IMR-90 (cell line): Measurements from ENCODE around the gene SMKR1.

Experiments
- BHLHE40 ChIP-seq: fragments of 150-350 bp; IDR thresholded peaks from 2 replicates; pipeline ENCODE4 v1.6.1; 2016; ENCODE audit warnings: mild to moderate bottlenecking, low read depth, low read length
- CEBPB ChIP-seq: IDR thresholded peaks from 2 replicates; pipeline ENCODE4 v1.6.1; 2012; ENCODE audit warnings: low read depth, low read length, improper control_type of control experiment
- ELK1 ChIP-seq: fragments of 150-350 bp; IDR thresholded peaks from 2 replicates; pipeline ENCODE4 v1.6.1; 2016; ENCODE audit warnings: low read depth, mild to moderate bottlenecking, low read length, moderate library complexity, borderline replicate concordance
- FOS ChIP-seq: fragments of 150-350 bp; IDR thresholded peaks from 2 replicates; pipeline ENCODE4 v1.6.1; 2016; ENCODE audit warnings: low read depth, low read length
- MAFK ChIP-seq: IDR thresholded peaks from 2 replicates; pipeline ENCODE4 v1.6.1; 2012; ENCODE audit warnings: low read depth, low read length, improper control_type of control experiment
- MAZ ChIP-seq: IDR thresholded peaks from 2 replicates; pipeline ENCODE4 v1.6.1; 2012; ENCODE audit warnings: low read depth, mild to moderate bottlenecking, low read length, improper control_type of control experiment, moderate library complexity, borderline replicate concordance
- MXI1 ChIP-seq: IDR thresholded peaks from 2 replicates; pipeline ENCODE4 v1.6.1; 2012; ENCODE audit warnings: low read depth, mild to moderate bottlenecking, low read length, moderate library complexity, borderline replicate concordance
- NFE2L2 ChIP-seq: fragments of 150-350 bp; IDR thresholded peaks from 2 replicates; pipeline ENCODE4 v1.6.1; 2016; ENCODE audit warnings: low read depth, mild to moderate bottlenecking, low read length
- POLR2A ChIP-seq: IDR thresholded peaks from 2 replicates; pipeline ENCODE4 v1.6.1; 2012; ENCODE audit warnings: mild to moderate bottlenecking, low read depth, low read length
- RAD21 ChIP-seq: IDR thresholded peaks from 2 replicates; pipeline ENCODE4 v1.6.1; 2012; ENCODE audit warnings: low read length, improper control_type of control experiment
- RFX5 ChIP-seq: IDR thresholded peaks from 2 replicates; pipeline ENCODE4 v1.8.0; 2012; ENCODE audit warnings: low read depth, mild to moderate bottlenecking, low read length, moderate library complexity
- SMC3 ChIP-seq: fragments of 150-350 bp; IDR thresholded peaks from 2 replicates; pipeline ENCODE4 v1.6.1; 2016; ENCODE audit warnings: low read depth, mild to moderate bottlenecking, antibody characterized with exemption, low read length, moderate library complexity
- USF2 ChIP-seq: fragments of 150-350 bp; IDR thresholded peaks from 2 replicates; pipeline ENCODE4 v1.6.1; 2017; ENCODE audit warnings: mild to moderate bottlenecking, antibody characterized with exemption, low read length, low read depth
- TF ChIP-seq, protein P1 (sequence below): conservative IDR thresholded peaks from 2 replicates; pipeline ENCODE4 v1.5.1; 2012; ENCODE audit warnings: mild to moderate bottlenecking, low read depth, low read length, improper control_type of control experiment

GRCh38 chr7:129530795-129531391, 28.6 kb downstream of the SMKR1 start:
- TF ChIP-seq POLR2A = no peak
- TF ChIP-seq, protein P1, sequence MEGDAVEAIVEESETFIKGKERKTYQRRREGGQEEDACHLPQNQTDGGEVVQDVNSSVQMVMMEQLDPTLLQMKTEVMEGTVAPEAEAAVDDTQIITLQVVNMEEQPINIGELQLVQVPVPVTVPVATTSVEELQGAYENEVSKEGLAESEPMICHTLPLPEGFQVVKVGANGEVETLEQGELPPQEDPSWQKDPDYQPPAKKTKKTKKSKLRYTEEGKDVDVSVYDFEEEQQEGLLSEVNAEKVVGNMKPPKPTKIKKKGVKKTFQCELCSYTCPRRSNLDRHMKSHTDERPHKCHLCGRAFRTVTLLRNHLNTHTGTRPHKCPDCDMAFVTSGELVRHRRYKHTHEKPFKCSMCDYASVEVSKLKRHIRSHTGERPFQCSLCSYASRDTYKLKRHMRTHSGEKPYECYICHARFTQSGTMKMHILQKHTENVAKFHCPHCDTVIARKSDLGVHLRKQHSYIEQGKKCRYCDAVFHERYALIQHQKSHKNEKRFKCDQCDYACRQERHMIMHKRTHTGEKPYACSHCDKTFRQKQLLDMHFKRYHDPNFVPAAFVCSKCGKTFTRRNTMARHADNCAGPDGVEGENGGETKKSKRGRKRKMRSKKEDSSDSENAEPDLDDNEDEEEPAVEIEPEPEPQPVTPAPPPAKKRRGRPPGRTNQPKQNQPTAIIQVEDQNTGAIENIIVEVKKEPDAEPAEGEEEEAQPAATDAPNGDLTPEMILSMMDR = no peak
- TF ChIP-seq BHLHE40 = no peak
- TF ChIP-seq ELK1 = no peak
- TF ChIP-seq RFX5 = no peak
- no peak for TF ChIP-seq MAZ
- peak; percentile 50; the same call in 1 of the 2 replicates for TF ChIP-seq CEBPB
- TF ChIP-seq NFE2L2 = no peak
- no peak for TF ChIP-seq RAD21
- no peak for TF ChIP-seq MAFK
- TF ChIP-seq FOS = peak; percentile 75
- no peak for TF ChIP-seq SMC3
- TF ChIP-seq USF2 = no peak
- no peak for TF ChIP-seq MXI1
